Measurements from ENCODE around the gene ARID3B.
"Not testable (repeated sequence)": the region's sequence is repeated elsewhere in the genome, so short reads cannot be mapped to it uniquely, and the experiment has no call there.

Gene ARID3B

DNA sequence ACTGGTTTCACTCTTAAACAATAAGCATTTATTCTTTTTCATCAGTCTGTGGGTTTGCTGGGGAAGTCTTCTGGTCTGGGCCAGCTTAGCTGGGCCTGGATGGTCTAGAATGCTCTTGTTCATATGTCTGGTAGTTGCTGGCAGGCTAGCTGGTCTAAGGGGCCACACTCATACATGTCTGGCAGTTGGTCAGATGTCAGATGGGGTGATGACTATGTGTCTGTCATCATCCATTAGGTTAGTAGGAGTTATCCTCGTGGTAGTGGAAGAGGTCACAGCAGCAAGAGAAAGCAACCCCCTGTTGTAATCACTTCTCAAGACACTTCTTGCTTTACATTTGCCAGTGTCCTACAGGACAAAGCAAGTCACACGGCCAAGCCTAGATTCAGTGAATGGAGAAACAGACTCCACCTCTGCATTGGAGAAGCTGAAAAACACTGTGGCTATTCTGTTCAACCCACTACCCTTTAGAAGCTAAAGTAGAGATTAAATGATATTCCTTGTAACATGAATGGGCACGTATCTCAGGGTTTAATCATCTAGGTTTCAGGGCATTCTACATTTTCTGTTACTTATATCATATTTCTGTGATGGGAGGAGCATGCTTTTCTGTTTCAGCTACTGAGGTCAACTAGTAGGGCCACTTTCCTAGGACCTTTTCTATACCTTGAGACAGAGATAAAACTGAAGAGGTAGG, 5.5 kb upstream of the ARID3B start:
- no peak for DNase-seq (ENCODE audit: low read depth in 2 of 2)

DNA sequence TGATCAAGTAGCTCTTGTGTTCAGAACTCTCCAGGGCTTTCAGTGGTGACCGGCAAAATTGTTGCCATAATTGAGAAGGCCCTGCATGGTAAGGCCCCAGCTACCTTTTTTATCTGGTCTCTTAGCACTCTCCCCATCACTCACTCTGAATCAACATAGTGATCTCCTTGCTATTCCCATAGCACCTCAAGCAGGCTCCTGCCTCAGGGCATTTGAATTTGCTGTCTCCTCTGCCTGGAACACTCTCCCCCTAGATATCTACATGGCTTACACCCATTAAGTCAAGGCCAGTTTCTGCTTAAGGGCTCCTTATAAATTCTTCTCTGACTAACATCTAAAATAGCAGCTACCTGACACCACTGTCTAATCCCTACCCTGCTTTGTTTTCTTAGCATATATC, 3.3 kb upstream of the ARID3B start:
- no peak for DNase-seq (ENCODE audit: low read depth in 2 of 2)

DNA sequence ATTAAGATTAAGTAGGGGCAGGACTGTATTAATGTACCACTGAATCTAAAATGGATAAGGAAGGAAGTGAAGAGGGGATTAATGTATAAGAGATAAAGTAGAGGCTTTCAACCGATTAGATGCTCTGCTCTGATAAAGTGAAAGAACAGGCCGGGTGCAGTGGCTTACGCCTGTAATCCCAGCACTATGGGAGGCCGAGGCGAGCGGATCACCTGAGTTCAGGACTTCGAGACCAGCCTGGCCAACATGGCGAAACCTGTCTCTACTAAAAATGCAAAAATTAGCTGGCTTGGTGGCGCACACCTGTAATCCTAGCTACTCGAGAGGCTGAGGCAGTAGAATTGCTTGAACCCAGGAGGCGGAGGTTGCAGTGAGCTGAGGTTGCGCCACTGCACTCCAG, 1.5 kb upstream of the ARID3B start:
- DNase-seq (ENCODE audit: low read depth in 2 of 2), result not testable (repeated sequence)

DNA sequence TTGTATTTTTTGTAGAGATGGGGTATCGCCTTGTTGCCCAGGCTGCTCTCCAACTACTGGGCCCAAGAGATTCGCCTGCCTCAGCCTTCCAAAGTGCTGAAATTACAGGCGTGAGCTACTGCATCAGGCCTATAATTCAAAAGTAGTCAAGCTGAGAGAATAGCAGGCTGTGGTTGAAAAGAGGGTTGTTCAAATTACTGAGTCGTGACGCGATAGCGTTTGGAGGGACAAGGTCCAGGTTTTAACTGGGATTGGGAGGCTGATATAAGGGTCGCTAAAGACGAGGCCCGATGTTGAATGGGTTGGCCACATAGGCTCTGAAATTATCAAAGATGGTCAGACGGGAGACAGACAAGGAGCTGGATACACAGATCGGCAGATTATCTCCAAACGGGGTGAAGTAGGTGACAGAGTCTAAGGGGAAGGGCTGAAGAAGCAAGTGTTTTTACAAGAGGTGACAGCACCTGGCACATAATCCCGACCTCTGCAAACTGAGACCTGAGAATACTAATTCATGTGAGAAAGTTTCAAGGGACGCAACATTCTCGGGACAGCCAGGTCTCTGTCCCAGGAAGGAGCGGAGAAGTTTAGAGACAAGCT, 759 bp upstream of the ARID3B start:
- DNase-seq (ENCODE audit: low read depth in 2 of 2), result no peak

DNA sequence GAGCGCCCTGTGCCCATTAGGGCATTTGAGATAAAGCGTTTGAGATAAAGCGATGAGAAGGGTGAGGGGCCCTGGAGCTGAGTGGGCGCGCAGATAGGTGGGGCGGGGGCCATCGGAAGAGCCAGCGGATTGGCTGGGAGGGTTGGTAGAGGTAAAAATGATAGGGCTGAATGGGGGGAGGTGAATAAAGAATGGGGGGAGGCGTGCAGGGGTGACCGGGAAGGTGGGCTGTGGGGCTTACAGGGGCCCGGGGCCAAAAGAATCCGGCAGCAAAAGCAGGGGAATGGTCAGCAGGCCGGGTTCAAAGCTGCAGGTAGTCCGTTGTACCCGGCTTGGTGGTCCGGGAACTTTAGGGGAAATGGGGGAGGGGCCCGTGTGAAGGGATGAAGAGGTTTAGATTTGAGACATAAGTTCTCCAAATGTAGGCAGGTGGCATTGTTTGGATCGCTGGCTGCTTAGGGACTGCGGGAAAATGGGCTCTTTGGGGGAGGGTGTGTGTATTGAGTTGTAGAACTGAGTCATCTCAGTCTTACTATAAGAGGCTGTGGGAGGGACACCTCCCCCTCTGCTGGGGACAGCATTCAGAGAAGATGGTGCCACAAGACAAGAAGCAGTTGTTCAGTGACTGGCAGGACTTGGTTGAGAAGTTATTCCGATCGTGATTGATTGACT, 610 bp downstream of the ARID3B start:
- peak; percentile 41 to 44 for DNase-seq (ENCODE audit: low read depth in 2 of 2)

DNA sequence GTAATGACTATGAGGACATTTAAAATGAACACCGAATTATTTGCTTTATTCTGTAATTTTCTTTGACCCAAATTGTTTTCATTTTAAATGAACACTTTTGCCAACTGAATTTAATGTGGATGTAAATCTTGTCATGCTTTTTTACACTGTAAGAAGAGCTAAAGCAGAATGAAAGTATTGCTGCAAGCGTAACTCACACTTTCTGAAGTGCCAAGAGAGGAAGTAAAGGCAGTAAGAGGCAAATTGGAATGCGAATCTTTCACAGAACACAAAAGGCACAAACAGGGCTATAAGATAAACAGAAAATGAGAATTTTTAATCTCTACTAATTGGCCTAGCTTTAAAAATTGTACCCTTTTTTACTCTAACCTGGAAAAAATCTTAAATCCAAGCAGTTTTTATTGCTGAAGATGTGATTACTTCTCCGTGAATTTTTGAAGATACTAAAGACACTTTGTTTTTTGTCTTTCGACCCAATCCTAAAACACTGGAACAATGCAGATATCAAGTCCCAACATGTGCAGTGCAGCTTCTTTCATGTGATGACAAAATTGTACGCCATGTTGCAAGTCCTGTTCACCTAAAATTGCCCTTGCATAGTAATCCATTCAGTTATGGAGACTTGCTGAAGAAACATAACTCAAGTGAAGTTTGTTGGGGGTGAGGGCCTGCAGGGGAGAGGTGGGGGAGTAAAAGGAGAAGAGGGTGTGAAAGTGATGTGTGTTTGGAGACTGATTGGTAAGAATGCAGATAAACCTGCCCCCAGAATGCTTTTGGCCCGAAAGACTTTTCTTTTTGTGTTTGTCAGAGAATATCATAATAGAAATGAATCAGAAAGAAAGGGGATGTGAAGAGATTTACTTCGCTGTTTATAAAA, 1.4 kb downstream of the ARID3B start:
- DNase-seq (ENCODE audit: low read depth in 2 of 2), result no peak

DNA sequence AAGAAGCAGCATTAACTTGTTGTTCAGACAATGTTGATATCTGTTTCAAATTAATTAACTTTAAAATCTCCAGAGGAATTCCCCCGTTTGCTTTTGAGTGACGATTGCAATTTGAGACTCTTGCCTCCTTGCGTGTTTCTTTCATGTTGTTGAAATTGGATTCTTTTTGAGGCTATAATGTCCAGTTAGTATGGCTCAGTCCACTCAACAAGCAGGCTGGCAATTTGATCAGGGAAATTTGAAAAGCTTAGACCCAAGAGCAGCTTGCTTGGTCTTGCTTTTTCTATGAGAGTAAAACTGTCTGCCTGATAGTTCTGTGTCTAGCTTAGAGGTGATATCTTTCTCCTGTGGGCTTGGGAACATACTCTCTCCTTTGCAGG, 2.0 kb downstream of the ARID3B start:
- DNase-seq (ENCODE audit: low read depth in 2 of 2), result no peak

DNA sequence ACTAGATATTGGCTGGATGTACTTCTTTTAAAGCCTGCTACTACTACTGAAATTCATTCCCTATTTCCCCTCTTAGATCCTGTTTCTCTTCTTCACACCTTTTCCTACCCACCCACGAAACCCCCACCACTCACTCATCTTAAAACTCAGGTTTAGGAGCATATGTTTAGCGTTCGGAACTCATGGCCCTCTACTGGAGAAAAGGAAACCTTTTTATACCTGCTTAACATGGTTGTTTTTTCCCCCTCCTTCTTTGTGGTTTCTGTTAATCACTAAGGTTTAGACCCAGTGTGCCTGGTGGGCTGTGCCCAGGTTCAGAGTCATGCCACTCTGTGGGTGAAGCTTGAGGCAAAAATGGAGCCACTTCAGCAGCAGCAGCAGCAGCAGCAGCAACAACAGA, 2.6 kb downstream of the ARID3B start:
- DNase-seq (ENCODE audit: low read depth in 2 of 2), result no peak

DNA sequence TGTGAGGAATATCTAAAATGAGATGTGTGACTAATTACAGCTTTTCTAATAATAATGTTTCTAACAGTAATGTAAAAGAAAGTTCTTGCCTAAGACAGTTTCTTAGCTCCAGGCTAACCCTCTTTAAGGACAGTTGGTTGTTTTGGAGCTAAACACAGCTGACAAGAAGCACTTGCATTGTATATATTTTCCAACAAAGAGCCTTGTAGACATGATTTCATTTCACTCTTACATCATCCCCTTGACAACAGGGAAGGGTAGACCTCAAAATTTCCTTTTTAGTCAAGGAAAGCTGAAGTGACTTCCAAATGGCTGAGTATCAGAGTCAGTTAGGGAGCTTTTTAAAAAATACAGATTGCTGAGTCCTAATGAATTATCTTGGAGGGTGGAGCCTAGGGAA, 4.1 kb downstream of the ARID3B start:
- no peak for DNase-seq (ENCODE audit: low read depth in 2 of 2)

DNA sequence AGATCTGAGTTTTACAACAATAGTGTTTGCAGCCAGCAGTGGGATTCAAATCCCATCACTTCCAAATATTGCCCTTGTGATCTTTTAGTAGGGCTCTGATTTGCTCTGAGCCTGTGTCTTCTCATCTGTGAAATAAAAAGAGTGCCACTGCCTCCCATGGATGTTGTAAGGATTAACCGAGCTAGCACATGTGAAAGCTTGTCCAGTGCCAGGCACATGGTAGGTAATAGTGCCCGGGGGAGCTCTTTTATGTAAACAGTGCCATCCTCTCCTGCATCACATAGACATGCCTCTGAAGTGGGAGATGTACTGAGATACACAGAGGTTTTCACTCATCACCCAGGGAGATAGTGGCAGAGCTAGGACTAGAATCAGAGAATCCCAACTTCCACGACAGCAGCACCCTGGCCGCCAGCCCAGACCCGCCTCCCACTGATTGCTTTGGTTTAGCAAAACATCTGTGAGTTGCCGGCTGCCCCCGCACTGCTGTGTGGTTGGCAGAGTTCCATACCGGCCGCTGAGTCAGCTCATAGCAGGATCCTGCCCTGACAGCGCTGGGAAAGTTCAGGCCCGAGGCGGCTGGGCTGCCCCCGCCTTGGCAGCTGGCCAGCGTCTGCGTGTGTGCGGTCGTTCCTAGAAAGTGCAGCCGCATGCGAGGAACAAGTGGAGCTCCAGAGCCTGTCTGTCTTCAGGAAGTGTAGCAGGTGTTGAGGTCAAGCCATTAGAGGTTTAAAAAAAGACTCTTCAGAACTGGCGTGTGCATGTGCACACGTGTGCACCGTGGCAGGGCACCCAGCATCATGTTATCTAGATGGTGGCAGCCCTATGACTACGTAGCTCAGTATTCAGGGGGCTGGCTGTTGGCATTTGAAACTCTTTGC, 5.0 kb downstream of the ARID3B start:
- DNase-seq (ENCODE audit: low read depth in 2 of 2), result peak; percentile 82 to 87

DNA sequence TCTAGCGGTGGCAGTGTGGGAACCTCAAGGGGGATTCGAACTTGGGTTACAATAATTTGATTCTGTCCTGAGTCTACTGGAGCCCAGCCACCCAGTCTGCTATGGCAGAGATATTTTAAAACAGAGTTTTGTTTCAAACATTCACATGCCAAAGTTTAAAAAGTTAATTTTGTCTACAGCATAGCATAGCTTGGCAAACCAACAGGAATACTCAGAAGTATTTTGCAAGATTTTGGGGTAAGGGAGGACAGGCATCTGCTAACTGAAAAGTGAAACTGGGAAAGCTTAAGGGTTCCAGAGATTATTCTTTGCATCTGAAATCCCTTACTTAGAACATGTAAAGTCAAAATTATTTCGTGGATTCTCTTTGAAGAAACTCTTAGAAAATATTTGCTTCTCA, 6.6 kb downstream of the ARID3B start:
- DNase-seq (ENCODE audit: low read depth in 2 of 2), result no peak

DNA sequence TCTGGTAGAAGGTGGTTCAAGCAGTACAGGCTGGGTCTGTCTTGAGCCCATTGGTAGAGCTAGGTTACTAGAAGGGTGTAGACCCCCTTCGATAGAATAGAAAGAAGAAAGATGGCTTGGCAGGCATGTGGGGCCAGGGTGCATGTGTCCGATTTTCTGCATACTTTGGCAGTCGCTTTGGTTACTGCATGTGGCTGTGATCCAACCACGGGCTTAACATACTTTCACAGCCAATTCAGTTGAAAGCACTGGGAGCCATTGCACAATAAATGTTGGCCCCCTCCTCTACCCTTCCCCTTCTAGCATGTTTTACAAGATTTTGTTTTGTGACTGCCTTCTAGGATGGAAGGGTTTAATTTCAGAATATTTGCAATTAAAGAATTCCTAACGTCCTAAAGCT, 7.2 kb downstream of the ARID3B start:
- no peak for DNase-seq (ENCODE audit: low read depth in 2 of 2)

DNA sequence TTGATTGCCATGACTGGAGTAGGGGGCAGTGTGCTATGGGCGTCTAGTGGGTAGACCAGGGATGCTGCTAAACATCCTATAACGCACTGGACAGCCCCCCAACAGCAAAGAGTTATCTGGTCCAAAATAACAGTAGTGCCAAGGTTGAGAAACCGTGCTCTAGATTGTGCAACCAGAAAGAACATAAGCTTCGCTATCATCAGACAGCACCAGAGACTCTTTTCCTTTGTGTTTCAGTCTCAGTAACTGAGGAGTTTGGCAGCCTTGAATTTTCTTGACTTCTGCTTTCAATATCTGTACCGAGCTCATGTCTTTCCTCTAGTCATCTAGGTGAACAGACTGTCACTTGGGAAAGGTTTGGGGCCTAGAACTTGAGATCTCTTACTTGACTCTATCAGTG, 8.8 kb downstream of the ARID3B start:
- no peak for DNase-seq (ENCODE audit: low read depth in 2 of 2)

DNA sequence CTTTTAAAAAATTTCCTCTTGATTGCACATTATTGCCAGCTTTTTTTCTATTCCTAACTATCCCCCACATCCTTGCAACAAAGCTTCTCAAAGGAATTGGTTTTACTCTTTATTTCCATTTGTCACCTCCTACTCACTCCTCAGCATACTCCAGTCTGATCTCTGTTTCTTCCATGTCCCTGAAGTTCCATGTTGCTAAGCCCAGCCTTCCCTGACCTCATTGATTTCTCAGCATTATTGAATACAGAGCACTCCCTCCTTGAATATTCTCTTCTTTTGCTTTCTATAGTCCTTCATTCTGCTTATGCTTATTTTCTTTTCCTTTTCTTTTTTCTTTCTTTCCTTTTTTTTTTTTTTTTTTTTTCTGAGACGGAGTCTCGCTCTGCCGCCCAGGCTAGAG, 10.7 kb downstream of the ARID3B start:
- DNase-seq (ENCODE audit: low read depth in 2 of 2), result no peak

DNA sequence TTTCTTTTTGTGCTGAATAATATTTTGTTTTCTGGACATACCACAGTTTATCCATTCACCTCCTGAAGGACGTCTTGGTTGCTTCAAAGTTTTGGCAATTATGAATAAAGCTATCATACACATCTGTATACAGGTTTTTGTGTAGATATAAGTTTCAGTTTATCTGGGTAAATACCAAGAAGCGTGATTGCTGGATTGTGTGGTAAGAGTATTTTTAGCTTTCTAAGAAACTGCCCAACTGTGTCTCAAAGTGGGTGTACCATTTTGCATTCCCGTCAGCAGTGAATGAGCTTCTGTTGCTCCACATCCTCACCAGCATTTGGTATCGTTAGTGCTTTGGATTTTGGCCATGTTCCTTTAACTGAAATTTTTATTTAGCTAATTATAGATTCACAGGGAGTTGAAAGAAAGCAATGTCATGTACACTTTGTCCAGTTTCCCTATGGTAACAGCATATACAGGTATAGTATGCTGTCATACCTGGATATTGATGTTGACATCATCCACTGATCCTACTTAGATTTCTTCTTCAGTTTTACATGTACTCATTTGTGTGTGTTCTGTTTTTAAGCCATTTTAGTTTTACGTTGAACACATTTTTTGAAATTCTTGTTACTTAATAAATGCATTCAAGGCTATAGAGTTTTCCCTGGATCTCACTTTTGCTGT, 11.9 kb downstream of the ARID3B start:
- DNase-seq (ENCODE audit: low read depth in 2 of 2), result no peak

DNA sequence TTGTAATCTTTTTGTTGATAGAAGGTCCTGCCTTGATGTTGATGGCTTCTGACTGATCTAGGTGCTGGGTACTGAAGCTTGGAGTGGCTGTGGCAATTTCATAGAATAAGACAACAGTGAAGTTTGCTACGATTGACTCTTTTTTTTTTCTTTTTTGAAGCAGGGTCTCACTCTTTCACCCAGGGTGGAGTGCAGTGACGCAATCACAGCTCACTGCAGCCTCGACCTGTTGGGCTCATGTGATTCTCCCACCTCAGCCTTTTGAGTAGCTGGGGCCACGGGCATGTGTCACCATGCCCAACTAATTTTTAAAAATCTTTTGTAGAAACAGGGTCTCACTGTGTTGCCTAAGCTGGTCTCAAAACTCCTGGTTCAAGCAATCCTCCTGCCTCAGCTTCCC, 14.2 kb downstream of the ARID3B start:
- no peak for DNase-seq (ENCODE audit: low read depth in 2 of 2)

DNA sequence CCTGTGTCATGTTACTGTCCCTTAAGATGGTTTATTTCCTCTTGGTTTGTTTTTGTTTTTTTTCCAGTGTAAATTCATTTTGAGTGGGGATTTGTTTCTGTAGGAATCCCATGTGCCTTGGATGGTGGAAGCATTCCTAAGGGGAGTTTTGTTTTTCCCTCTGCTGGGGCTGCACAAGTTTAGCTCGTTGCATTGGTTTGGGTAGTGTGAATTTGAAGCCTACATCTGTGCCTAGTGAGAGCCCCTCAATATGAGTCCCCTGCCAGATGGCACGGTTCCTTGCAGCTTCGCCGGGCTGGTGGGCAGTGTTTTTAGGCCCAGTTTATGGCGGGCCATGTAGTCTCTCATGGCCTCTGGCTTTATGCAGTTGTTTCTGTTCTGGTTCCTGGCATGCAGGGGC, 17.7 kb downstream of the ARID3B start:
- no peak for DNase-seq (ENCODE audit: low read depth in 2 of 2)

DNA sequence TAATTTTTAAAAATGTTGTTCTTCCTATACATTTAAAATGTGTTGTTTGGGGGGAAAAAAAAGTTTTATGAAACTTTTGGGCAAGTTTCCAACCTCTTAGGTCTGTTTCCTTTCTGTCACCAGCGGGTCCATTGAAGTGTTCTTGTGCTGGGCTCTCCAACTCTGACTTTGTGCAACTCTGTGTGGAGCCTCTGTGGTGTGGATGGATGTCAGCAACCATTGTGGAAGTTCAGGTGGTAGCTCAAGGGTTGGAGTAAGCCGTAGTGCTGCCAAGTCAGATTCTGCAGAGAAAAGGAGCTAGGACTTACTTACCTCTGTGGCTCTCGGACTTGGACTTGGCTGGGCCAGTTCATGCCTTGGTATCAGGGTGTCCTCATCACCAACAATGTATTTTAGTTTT, 22.4 kb downstream of the ARID3B start:
- DNase-seq (ENCODE audit: low read depth in 2 of 2), result no peak

DNA sequence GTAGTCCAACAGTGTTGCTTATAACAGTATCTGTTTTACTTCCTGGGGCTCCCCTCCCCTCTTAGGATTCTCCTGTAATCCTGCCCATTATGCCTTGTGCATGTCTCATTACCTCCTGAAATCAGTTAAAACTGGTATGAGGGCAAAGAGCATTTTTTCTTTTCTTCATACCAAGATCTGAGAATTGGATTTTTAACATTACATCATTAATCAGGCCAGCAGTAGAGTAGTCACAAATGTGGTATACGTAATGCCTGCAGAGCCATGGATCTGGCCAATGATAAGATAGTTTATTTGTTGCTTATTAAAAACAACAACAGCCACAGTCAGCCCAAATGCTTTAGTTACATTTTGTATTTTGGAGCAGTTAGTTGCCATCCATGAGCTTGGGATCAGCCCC, 23.2 kb downstream of the ARID3B start:
- DNase-seq (ENCODE audit: low read depth in 2 of 2), result no peak

DNA sequence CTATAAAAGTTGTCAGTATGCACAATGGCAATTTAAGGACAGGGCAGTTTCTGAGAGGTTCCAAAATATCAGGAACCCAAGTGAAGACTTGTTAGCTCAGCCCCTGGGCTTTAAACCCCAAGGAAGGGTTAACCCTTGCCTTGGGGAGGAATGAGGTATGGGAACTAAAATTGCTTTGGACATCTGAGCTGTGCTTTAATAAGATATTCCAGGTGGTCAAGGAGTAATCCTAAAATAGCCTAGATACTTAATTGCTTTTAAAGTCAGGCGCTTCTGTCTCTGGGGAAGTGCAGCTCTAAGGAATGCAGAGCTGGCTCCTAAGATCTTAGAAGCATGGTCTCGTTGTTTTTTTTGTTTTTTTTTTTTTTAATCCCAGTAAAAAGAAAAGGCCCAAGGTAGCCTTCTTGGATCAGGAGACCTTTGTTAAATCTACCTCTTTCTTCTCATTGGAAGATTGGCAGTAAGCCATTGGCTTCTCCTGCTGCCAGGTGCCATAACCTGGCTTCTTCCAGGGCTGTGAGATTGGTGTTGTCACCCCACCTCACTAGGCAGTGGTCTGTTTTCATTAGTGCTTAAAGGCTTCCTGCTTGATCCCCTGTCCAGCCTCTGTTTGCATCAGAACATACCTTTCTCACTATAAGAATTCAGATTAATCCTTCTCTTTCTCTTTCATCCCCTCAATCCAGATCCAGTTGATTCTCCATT, 24.5 kb downstream of the ARID3B start:
- DNase-seq (ENCODE audit: low read depth in 2 of 2), result no peak
